Natural killer cell treated with Interleukin-12 subunit alpha and Interleukin-12 subunit beta and Interleukin-15 and Interleukin-18, amount 100 ng/mL, for 72 hours (primary cell): ENCODE data around the gene OR2B3. TPM values are rescaled to one million over a fixed set of nuclear protein-coding genes. Genes with fewer than 3 reads are reported as not detected.

Source experiments
- ATAC-seq, 2 donors: fragments of 150-1000 bp; cut with Tn5 transposase in 1 of 2; sonication (Bioruptor Pico), chemical (Tn5 transposase) in 1 of 2; 2 replicates each; pipeline ENCODE4 v1.10.0; 2021
- DNase-seq: peaks from one replicate; pipeline ENCODE4 v3.0.0; 2022; ENCODE audit warnings: low spot score
- H3K27ac Mint-ChIP-seq, 2 donors: 1 replicate in 1 of 2; 2 replicates in 1 of 2; pipeline ENCODE4 v1.8.0; 2022; ENCODE audit warnings: mixed read lengths in 2 of 2, mild to moderate bottlenecking in 1 of 2, moderate library complexity in 1 of 2
- H3K27me3 Mint-ChIP-seq, 2 donors: 1 replicate in 1 of 2; 2 replicates in 1 of 2; pipeline ENCODE4 v1.8.0; 2022; ENCODE audit warnings: mixed read lengths in 2 of 2
- H3K36me3 Mint-ChIP-seq: one replicate; pipeline ENCODE4 v1.8.0; 2022; ENCODE audit warnings: mixed read lengths
- H3K4me1 Mint-ChIP-seq, 2 donors: 1 replicate in 1 of 2; 2 replicates in 1 of 2; pipeline ENCODE4 v1.8.0; 2022; ENCODE audit warnings: low read depth in 2 of 2, mixed read lengths in 2 of 2, mild to moderate bottlenecking in 1 of 2
- H3K4me3 Mint-ChIP-seq: one replicate; pipeline ENCODE4 v1.8.0; 2022; ENCODE audit warnings: mixed read lengths
- H3K9me3 Mint-ChIP-seq: 2 replicates; pipeline ENCODE4 v1.8.0; 2022; ENCODE audit warnings: mixed read lengths
- total RNA-seq, 2 donors: library from RNA; stranded (reverse); gene quantifications; one replicate each; pipeline ENCODE4 v1.2.3, GENCODE V29; 2022

Gene OR2B3
- total RNA-seq, 2 donors from 2014 or later = not detected

DNA sequence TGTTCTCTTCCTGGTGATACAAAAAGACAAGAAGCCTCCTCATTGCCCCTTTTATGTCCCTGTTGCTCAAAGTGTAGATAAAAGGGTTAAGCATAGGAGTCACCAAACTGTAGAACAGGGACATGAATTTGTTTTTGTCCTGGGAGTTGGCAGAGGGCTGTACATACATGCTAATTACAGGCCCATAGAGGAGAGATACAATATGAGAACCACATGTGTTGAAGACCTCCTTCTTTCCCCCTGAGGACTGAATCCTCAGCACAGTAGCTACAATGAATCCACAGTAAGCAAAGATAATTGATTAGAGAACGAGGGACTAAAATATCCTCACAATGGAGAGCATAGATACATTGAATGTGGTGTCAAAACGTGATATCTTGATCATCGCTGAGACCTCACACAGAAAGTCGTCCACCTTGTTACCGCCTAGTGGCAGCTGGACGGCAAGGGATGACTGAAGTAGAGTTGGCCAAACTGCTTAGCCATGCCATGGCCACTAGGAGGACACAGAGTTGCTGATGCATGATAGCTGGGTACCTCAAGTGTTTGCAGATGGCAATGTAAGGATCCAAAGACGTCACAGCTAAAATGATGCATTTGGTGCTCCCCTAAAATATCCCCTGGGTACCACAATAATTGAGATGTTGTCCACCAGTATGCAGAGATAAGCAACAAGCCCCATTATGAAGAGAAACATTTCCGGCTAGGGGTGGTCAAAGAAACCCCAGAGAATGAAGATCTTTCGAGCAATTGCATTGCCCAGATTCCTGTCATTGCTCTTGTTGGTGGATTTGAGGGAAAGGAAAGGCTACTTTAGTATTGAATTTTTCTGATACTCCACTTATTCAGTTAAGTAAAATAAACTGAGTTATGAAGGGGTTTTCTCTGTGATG is 15.0 kb downstream of the OR2B3 start:
- Mint-ChIP-seq H3K4me1 (no peaks in the 10 kb centered on the region), H3K27ac (no peak overlapping the region), H3K27me3 (peaks cover 24 to 58% of the 10 kb centered on the region in 2 donors), H3K36me3 (peaks cover 5% of the 10 kb centered on the region), H3K9me3 (no peaks in the 10 kb centered on the region), H3K4me3 (no peak overlapping the region)
- DNase-seq = no peak
- no peak for ATAC-seq

DNA sequence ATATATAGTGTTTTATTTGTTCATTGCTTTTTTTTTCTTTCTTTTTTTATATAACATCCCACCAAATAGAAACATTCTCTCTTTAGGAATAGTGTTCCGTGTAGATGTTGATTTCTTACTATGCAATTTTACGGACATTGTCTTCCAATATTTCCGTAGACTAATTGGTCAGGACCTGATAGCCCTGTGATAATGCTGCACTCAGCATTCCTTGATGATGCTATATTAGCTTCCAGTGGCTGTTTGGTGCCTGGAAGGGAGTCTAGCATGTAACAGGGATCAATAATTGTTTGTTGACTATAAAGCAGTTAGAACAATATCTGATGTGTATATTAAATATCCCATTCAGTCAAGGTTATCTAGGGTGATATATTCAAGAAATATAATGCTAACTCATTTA is 35.4 kb downstream of the OR2B3 start:
- no peaks in the 10 kb centered on the region for H3K9me3 Mint-ChIP-seq
- H3K27ac Mint-ChIP-seq = no peak overlapping the region
- no peaks in the 10 kb centered on the region for H3K36me3 Mint-ChIP-seq
- DNase-seq (no peak), ATAC-seq (no peak)
- peaks cover 36 to 59% of the 10 kb centered on the region in 2 donors for H3K27me3 Mint-ChIP-seq
- H3K4me1 Mint-ChIP-seq = no peaks in the 10 kb centered on the region
- no peak overlapping the region for H3K4me3 Mint-ChIP-seq

DNA sequence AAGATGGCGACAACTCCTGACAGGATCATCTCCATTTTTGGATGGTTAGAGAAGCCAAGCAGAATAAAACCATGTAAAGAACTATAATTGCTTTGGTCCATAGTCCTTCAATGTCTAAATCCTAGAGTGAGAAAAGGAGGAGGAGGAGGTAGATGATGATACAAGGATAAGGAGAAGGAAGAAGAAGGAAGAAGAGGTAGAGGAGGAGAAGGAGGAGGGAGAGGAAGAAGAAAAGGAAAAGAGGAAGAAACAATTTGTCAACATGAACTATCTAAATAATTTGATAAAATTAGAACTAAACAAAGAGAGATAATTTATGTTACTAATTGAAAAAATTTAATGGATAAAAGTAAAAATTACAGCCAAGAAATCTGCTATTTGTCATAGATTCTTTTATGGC is 42.0 kb downstream of the OR2B3 start, which contains the start of gene OR2W1:
Gene OR2W1, minus strand, starts transcription at position 101 of the 400 bp plus-strand sequence. Its CDS starts 0 bp downstream, at position 101.
- Mint-ChIP-seq H3K27me3 (peaks cover 33 to 53% of the 10 kb centered on the region in 2 donors), H3K36me3 (no peaks in the 10 kb centered on the region), H3K9me3 (no peaks in the 10 kb centered on the region), H3K27ac (no peak within 1 kb of the TSS), H3K4me3 (no peak within 1 kb of the TSS), H3K4me1 (no peaks in the 10 kb centered on the region)
- no peak for ATAC-seq
- DNase-seq = no peak

Other genes with a start within 250 kb of the OR2B3 start
- gene TRIM27, start 163.3 kb downstream of the OR2B3 start, total RNA-seq = 10 to 100 TPM; 49.1 to 74.0 TPM
- under 1 TPM; 0.19 to 0.28 TPM for gene ZNF311, start 82.0 kb downstream of the OR2B3 start, total RNA-seq
- not detected for gene OR2W1, start 42.1 kb downstream of the OR2B3 start, total RNA-seq
- gene OR2J1, start 12.2 kb upstream of the OR2B3 start, total RNA-seq = not detected
- not detected for gene OR2J3, start 20.7 kb upstream of the OR2B3 start, total RNA-seq
- gene OR2J2, start 83.6 kb upstream of the OR2B3 start, total RNA-seq = not detected
- gene OR14J1, start 214.4 kb upstream of the OR2B3 start, total RNA-seq = not detected